HG03342 (cell line): ENCODE measurements around the gene TMEM145.

Source experiments
- ATAC-seq: cut with Tn5 transposase; IDR thresholded peaks from one replicate; pipeline ENCODE4 v1.9.1; 2021; ENCODE audit warnings: mild to moderate bottlenecking, moderate library complexity; ENCODE audit not compliant: unreplicated experiment

Gene TMEM145

DNA sequence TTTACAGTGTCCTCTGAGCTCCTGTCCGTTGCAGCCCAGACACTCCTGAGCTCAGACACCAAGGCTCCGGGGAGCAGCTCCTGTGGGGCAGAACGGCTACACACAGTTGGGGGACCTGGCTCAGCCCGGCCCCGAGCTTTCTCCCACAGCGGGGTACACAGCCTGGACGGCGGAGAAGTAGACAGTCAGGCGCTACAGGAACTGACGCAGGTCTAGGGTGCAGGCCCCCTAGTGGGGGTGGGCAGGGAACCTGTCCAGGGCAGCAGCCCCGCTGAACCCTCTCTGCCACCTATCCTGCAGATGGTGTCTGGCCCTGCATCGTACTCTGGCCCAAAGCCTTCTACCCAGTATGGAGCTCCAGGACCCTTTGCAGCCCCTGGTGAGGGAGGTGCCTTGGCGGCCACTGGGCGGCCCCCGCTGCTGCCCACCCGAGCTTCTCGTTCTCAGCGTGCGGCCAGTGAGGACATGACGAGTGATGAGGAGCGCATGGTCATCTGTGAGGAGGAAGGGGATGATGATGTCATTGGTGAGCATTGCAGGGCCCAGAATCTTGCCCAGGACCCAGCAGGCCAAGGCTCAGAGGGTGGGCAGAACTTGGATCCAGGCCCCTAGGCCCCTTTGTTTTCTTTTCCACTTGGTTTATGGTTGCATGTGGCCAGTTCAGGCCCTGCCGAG, 24.1 kb upstream of the TMEM145 start:
- no peak for ATAC-seq

DNA sequence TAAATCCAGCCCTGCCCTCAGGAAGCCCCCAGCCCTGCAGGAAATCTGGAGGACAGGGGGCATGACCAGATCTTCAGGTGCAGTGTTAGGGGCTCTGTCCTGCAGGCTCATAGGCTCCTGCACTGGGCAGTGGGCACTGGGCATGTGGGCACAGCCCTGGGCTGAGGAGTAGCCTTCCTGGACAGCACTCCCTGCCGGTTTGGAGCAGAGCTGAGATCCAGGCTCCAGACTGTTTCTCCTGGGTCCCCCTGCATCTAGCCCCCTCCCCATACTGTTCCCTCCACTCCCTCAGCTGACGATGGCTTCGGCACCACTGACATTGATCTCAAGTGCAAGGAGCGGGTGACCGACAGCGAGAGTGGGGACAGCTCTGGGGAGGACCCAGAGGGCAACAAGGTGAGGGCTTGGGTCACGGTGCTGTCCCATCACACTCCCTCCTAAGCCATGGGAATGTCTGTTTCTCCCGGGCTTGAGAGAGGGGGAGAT, 23.5 kb upstream of the TMEM145 start:
- ATAC-seq = no peak

DNA sequence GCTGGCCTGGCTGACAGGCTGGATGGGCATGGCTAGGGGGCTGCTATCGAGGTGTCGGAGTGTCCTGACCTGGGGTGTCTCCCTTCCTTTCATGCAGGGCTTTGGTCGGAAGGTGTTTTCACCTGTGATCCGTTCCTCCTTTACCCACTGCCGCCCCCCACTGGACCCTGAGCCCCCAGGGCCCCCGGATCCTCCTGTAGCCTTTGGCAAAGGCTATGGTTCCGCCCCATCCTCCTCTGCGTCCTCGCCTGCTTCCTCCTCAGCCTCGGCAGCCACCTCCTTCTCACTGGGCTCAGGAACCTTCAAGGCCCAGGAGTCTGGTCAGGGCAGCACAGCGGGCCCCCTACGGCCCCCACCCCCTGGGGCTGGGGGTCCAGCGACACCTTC, 23.0 kb upstream of the TMEM145 start:
- ATAC-seq = no peak

GRCh38 chr19:42290523-42291434, 22.3 kb upstream of the TMEM145 start:
- no peak for ATAC-seq

GRCh38 chr19:42291435-42291810, 21.7 kb upstream of the TMEM145 start:
- ATAC-seq = no peak

DNA sequence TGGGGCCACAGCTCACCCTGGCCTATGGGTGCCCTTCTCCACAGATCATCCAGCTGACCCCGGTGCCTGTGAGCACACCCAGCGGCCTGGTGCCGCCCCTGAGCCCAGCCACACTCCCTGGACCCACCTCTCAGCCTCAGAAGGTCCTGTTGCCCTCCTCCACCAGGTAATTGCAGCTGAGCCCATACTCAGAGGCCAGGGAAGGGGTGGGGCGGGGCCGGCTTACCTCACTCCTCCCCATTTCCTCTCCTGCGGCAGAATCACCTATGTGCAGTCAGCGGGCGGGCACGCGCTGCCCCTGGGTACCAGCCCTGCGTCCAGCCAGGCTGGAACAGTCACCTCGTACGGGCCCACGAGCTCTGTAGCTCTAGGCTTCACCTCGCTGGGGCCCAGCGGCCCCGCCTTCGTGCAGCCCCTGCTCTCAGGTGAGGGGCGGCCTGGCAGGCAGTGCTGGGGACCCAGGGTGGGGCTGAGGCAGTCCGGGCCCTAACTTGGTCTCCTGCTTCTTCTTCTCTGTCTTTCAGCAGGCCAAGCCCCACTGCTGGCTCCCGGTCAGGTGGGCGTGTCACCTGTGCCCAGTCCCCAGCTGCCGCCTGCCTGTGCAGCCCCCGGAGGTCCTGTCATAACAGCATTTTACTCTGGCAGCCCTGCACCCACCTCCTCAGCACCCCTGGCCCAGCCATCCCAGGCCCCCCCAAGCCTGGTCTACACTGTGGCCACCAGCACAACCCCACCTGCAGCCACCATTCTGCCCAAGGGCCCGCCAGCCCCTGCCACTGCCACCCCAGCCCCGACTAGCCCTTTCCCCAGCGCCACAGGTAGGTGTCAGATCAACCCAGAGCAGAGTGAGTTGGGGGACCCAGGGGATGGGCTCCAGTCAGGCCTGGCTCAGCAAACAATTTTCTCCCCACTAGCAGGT, 20.8 kb upstream of the TMEM145 start:
- ATAC-seq = no peak

- no peak for ATAC-seq
Observed at GRCh38 chr19:42292963-42293362, 20.1 kb upstream of the TMEM145 start.

DNA sequence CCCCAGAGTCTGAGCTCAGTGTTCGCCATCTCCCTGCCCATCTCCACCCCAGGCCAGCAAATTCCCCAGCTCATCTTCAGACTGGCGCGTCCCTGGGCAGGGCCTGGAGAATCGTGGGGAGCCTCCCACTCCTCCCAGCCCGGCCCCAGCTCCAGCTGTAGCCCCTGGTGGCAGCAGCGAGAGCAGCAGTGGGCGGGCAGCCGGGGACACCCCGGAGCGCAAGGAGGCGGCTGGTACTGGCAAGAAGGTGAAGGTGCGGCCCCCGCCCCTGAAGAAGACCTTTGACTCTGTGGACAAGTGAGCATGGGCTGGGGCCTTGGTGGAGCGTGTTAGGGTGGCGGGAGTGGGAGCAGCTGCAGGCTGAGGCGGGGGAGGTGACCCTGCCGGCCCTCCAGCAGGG, 19.6 kb upstream of the TMEM145 start:
- ATAC-seq = no peak

GRCh38 chr19:42293948-42294347, 19.2 kb upstream of the TMEM145 start:
- ATAC-seq = no peak

DNA sequence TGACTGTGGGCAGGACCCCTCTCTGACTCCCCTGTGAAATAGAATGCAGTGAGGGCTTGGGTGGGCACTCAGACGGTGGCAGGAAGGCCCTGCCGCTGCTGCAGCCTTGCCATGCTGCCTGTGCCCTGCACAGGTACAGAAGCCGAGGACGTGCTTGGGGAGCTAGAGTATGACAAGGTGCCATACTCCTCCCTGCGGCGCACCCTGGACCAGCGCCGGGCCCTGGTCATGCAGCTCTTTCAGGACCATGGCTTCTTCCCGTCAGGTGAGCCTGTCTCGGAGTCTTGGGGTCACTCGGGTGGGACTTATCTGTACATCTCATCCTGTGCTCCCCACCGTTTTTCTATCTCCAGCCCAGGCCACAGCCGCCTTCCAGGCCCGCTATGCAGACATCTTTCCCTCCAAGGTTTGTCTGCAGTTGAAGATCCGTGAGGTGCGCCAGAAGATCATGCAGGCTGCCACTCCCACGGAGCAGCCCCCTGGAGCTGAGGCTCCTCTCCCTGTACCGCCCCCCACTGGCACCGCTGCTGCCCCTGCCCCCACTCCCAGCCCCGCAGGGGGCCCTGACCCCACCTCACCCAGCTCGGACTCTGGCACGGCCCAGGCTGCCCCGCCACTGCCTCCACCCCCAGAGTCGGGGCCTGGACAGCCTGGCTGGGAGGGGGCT, 18.5 kb upstream of the TMEM145 start:
- ATAC-seq = no peak

DNA sequence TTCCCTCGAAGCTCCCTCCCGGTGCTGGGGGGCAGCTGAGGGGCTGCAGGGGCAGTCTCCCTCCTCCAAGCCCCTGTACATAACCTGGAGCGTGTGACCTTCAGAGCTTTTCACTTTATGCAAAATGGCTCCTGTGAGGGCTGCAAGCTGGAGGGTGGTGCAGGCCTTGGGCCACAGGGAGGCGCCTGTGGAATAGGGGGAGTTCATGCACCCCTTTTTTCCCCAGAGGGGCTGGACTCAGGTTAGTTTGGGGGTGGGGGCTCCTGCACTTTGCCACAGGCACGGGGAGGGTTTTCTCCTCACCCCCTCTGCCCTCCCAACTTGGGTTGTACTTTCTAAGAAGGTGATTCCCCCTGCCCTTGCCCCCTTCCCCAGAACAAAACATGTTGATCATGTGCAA, 17.8 kb upstream of the TMEM145 start:
- ATAC-seq = no peak

- ATAC-seq = no peak
Observed at GRCh38 chr19:42295831-42296525, 17.1 kb upstream of the TMEM145 start.

- no peak for ATAC-seq
Observed at GRCh38 chr19:42297039-42297438, 16.1 kb upstream of the TMEM145 start.

- ATAC-seq = no peak
Observed at GRCh38 chr19:42301646-42302203, 11.4 kb upstream of the TMEM145 start, which contains the start of gene PRR19. Gene PRR19 (plus strand): TSS chr19:42302132. CDS start chr19:42309585, 7,453 bp downstream.

DNA sequence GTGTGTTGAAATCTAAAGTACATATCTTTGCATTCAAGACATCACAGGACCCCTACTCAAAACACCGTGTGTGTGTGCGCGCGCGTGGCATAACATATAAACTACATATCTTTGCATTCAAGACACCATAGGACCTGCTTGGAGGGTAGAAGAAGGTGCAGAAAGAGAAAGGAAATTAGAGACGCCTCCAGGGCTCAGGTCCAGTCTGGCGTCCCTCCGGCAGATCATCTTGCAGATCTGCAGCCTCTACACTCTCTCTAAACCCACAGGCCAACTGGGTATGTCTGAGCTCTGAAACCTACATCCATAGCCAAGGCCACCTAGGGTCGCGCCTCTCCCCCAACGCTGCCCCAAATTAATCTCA, 10.0 kb upstream of the TMEM145 start:
- ATAC-seq = no peak

GRCh38 chr19:42303876-42304275, 9.2 kb upstream of the TMEM145 start:
- ATAC-seq = no peak

- ATAC-seq = no peak
Observed at GRCh38 chr19:42306646-42307045, 6.5 kb upstream of the TMEM145 start.

GRCh38 chr19:42309686-42310085, 3.4 kb upstream of the TMEM145 start:
- no peak for ATAC-seq

DNA sequence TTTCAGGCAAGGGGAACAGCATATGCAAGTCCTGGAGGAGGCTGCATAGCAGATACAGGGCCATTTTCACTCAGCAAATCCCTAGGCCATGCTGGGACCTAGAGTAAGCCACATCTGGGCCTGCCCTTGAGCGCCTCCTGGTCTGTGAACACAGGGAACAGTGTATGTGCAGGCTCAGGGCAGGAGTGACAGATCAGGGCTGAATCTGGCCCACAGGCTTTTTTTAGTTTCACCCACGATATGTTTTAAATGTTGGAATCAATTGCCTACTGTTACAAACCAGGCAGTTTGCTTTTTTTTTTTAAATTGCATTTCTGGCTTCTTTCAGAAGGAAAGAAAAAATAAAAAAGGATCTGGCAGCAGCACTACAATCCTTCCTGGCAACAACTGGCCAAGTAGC, 1.5 kb upstream of the TMEM145 start:
- no peak for ATAC-seq

DNA sequence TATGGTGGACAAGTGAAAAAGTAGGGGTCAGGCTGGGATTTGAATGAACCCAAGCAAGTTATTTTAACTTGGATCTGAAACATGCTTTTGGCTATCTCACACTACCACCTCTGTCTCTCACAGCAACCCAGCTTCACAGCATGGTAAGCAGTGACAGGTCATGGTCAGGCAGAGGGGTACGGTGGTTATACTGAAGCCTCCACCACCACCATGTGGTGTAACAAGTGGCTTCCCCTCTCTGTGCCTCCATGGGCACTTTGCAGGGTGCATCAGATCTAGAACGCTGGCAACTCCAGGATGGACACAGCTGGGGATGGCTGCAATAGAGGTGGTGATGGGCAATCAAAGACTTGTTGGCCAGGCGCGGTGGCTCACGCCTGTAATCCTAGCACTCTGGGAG, 739 bp upstream of the TMEM145 start:
- no peak for ATAC-seq
